ENCODE data around the gene ZNF624.

The ZNF624 gene

DNA sequence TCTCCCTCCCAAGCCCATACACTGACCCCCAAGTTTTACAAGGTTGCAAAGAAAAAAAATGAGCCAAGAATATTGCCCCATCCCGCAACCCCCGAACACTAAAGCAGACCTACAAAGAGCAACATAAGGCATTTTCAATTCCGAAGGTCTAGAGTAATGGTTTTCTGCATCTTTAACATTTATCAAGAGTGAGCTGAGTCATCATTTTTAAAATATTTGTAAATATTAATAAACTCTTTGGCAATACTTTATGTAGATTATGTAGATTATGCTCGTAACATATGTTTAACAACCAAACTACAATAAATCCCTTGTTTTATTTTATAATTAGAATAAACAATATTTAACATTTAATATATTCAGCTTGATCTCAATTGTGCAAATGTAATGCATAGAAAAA lies 1.4 kb downstream of the ZNF624 start:
- Histone ChIP-seq H3K27me3 (ENCODE audit: control insufficient read depth, low read length) (peaks cover 10% of the 10 kb centered on the region), H3K9me3 (ENCODE audit: control insufficient read depth, insufficient read depth, low read length) (0 out of 2 replicates have a peak, but pooled peaks cover under 1% of the 10 kb centered on the region), H4K20me1 (ENCODE audit: control insufficient read depth, insufficient read depth, low read depth, low read length) (no peaks in the 10 kb centered on the region), H3K9me2 (replicated peaks; ENCODE audit: control insufficient read depth, low read length) (no peaks in the 10 kb centered on the region), H3K27ac (ENCODE audit: low read depth, low read length) (no peak overlapping the region), H3K4me2 (ENCODE audit: low read length) (peak overlapping the region; percentile 96), H3K4me1 (ENCODE audit: control insufficient read depth, low read length) (peaks cover 12% of the 10 kb centered on the region), H3K79me2 (ENCODE audit: control insufficient read depth, low read length) (peaks cover 6% of the 10 kb centered on the region), H3F3A (ENCODE audit: control insufficient read depth, insufficient read depth) (no peaks in the 10 kb centered on the region), H3K36me3 (ENCODE audit: control insufficient read depth, low read length) (no peaks in the 10 kb centered on the region; the same call in none of the 2 replicates), H3K4me3 (ENCODE audit: low read length) (peak overlapping the region; percentile 80; the same call in 1 of the 2 replicates)
- TF ChIP-seq EZH2phosphoT487 (IDR thresholded peaks at IDR 0.05; ENCODE audit: borderline replicate concordance, low read length): no peak
- TF ChIP-seq, protein P1, sequence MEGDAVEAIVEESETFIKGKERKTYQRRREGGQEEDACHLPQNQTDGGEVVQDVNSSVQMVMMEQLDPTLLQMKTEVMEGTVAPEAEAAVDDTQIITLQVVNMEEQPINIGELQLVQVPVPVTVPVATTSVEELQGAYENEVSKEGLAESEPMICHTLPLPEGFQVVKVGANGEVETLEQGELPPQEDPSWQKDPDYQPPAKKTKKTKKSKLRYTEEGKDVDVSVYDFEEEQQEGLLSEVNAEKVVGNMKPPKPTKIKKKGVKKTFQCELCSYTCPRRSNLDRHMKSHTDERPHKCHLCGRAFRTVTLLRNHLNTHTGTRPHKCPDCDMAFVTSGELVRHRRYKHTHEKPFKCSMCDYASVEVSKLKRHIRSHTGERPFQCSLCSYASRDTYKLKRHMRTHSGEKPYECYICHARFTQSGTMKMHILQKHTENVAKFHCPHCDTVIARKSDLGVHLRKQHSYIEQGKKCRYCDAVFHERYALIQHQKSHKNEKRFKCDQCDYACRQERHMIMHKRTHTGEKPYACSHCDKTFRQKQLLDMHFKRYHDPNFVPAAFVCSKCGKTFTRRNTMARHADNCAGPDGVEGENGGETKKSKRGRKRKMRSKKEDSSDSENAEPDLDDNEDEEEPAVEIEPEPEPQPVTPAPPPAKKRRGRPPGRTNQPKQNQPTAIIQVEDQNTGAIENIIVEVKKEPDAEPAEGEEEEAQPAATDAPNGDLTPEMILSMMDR (IDR thresholded peaks at IDR 0.05; ENCODE audit: low read depth, low read length, poor library complexity, severe bottlenecking): no peak

GRCh38 chr17:16649585-16649984 lies 4.1 kb downstream of the ZNF624 start:
- Histone ChIP-seq H3K4me2 (ENCODE audit: low read length) (no peak overlapping the region), H3K27me3 (ENCODE audit: control insufficient read depth, low read length) (peaks cover 4% of the 10 kb centered on the region), H3K4me3 (ENCODE audit: low read length) (no peak overlapping the region), H4K20me1 (ENCODE audit: control insufficient read depth, insufficient read depth, low read depth, low read length) (no peaks in the 10 kb centered on the region), H3K9me3 (ENCODE audit: control insufficient read depth, insufficient read depth, low read length) (no peaks in the 10 kb centered on the region), H3K9me2 (replicated peaks; ENCODE audit: control insufficient read depth, low read length) (no peaks in the 10 kb centered on the region), H3K36me3 (ENCODE audit: control insufficient read depth, low read length) (peaks cover 3% of the 10 kb centered on the region), H3K27ac (ENCODE audit: low read depth, low read length) (no peak overlapping the region), H3K4me1 (ENCODE audit: control insufficient read depth, low read length) (peaks cover 12% of the 10 kb centered on the region), H3K79me2 (ENCODE audit: control insufficient read depth, low read length) (peaks cover 6% of the 10 kb centered on the region), H3F3A (ENCODE audit: control insufficient read depth, insufficient read depth) (no peaks in the 10 kb centered on the region)
- TF ChIP-seq EZH2phosphoT487 (IDR thresholded peaks at IDR 0.05; ENCODE audit: borderline replicate concordance, low read length): no peak
- TF ChIP-seq, protein P1 (IDR thresholded peaks at IDR 0.05; ENCODE audit: low read depth, low read length, poor library complexity, severe bottlenecking): no peak

DNA sequence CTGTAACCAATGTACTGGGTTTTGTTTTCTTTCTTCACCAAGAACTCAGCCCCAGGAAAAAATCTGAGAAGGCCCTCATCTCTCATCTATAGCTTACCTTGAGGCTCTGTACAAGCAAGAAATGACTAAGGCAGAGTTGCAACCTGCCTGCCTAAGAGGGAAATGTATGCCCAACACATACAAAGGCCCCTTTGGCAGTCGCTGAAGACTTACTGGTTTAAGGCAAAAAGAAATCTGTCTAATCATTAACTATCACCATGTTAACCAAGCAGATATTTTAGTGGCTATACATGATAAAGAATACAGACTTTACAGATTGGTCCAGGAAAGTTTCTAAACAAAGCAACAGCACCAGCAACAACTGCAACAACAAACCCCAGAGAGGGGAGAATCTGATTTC lies 14.2 kb downstream of the ZNF624 start:
- H3K4me3 ChIP-seq (ENCODE audit: low read length): no peak overlapping the region
- no peaks in the 10 kb centered on the region for H3K4me1 ChIP-seq (ENCODE audit: control insufficient read depth, low read length)
- 0 out of 2 replicates have a peak, but pooled peaks cover 2% of the 10 kb centered on the region for H3F3A ChIP-seq (ENCODE audit: control insufficient read depth, insufficient read depth)
- no peaks in the 10 kb centered on the region for H3K9me2 ChIP-seq (replicated peaks; ENCODE audit: control insufficient read depth, low read length)
- no peaks in the 10 kb centered on the region; the same call in 1 of the 2 replicates for H3K9me3 ChIP-seq (ENCODE audit: control insufficient read depth, insufficient read depth, low read length)
- H3K79me2 ChIP-seq (ENCODE audit: control insufficient read depth, low read length): no peaks in the 10 kb centered on the region
- no peaks in the 10 kb centered on the region for H3K27me3 ChIP-seq (ENCODE audit: control insufficient read depth, low read length)
- H3K27ac ChIP-seq (ENCODE audit: low read depth, low read length): no peak overlapping the region
- H4K20me1 ChIP-seq (ENCODE audit: control insufficient read depth, insufficient read depth, low read depth, low read length): no peaks in the 10 kb centered on the region
- TF ChIP-seq, protein P1 (IDR thresholded peaks at IDR 0.05; ENCODE audit: low read depth, low read length, poor library complexity, severe bottlenecking): no peak
- no peak for TF ChIP-seq EZH2phosphoT487 (IDR thresholded peaks at IDR 0.05; ENCODE audit: borderline replicate concordance, low read length)
- H3K36me3 ChIP-seq (ENCODE audit: control insufficient read depth, low read length): peaks cover 6% of the 10 kb centered on the region
- no peak overlapping the region for H3K4me2 ChIP-seq (ENCODE audit: low read length)

All from DOHH2 (cell line).